Retinal pigment epithelial cell (primary cell): ENCODE data around the gene TCAIM.
A peak's percentile ranks its signal among the peaks of the same experiment; 100 is the strongest.
"Not testable (repeated sequence)": the region's sequence is repeated elsewhere in the genome, so short reads cannot be mapped to it uniquely, and the experiment has no call there.

ENCODE experiments used
- DNase-seq: peaks from one replicate; pipeline ENCODE4 v3.0.0-alpha.2; 2010; ENCODE audit warnings: low read depth
- H3K4me3 ChIP-seq: 2 replicates; pipeline ENCODE4 v1.5.1; 2011; ENCODE audit warnings: mild to moderate bottlenecking, low read length, control low read depth, moderate library complexity
- TF ChIP-seq, protein P1 (sequence below): conservative IDR thresholded peaks from 2 replicates; pipeline ENCODE4 v1.5.1; 2011; ENCODE audit warnings: low read depth, low read length, control low read depth, inconsistent platforms

Gene TCAIM

GRCh38 chr3:44414517-44415090 is 76.0 kb downstream of the TCAIM start:
- no peak overlapping the region for H3K4me3 ChIP-seq
- TF ChIP-seq, protein P1, sequence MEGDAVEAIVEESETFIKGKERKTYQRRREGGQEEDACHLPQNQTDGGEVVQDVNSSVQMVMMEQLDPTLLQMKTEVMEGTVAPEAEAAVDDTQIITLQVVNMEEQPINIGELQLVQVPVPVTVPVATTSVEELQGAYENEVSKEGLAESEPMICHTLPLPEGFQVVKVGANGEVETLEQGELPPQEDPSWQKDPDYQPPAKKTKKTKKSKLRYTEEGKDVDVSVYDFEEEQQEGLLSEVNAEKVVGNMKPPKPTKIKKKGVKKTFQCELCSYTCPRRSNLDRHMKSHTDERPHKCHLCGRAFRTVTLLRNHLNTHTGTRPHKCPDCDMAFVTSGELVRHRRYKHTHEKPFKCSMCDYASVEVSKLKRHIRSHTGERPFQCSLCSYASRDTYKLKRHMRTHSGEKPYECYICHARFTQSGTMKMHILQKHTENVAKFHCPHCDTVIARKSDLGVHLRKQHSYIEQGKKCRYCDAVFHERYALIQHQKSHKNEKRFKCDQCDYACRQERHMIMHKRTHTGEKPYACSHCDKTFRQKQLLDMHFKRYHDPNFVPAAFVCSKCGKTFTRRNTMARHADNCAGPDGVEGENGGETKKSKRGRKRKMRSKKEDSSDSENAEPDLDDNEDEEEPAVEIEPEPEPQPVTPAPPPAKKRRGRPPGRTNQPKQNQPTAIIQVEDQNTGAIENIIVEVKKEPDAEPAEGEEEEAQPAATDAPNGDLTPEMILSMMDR, result no peak
- DNase-seq, result no peak

GRCh38 chr3:44415421-44415820 is 76.9 kb downstream of the TCAIM start:
- TF ChIP-seq, protein P1, result no peak

DNA sequence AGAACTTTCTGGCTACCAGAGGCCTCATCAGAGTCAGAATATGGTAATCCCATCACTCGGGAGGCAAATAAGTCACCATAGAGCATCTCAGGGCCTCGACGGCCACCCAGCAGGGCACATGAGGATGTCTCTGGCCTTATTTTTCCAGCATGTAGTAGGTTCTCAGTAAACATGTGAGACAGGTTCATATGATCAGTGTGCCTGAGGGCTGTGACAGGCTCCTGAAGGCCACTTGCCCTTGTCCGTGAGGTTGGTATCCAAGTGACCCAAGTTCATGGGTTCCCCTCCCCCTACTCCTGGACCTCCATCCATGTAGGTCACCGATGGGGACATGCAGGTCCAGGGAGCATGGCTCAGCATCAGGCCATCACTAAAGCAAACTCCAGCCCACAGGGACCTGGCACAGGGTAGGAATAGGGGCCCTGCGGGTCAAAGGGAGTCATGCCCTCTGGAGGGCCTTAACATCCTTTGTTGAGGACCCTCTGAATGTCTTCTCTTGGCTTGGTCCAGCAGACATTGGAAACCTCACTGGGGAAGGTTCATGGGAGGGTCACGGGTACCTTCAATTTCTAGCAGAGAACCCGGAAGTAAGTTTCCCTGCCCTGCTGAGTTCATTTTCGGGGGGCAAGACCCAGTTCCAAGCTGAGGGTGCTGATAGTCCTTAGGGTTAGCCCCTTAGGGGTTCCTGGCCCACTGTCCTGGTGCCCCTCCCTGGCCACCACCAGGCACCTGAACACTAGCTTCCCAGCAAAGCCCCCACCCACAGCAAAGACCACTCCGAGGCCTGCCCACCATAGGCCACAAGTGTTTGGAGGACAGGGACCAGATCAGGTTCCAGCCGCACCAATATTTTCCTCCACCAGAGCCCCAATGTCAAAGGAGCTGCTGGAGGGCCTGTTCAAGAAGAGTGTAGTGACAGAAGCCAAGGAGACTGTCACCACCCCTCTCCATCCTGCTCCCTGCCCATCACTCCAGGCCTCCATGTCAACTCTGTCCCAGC is 77.8 kb downstream of the TCAIM start:
- H3K4me3 ChIP-seq, result no peak overlapping the region
- TF ChIP-seq, protein P1, result no peak
- DNase-seq, result no peak

More at GRCh38 chr3:44415421-44415820, 76.9 kb downstream of the TCAIM start:
- DNase-seq, result no peak
- no peak overlapping the region for H3K4me3 ChIP-seq

DNA sequence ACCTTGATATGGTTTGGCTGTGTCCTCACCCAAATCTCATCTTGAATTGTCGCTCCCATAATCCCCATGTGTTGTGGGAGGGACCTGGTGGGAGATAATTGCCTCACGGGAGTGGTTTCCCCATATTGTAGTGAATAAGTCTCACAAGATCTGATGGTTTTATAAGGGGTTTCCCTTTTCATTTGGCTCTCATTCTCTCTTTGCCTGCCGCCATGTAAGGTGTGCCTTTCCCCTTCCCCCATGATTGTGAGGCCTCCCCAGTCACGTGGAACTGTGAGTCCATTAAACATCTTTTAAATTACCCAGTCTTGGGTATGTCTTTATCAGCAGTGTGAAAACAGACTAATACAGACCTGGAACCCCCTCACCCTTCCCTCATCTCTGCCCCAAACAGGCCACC is 79.6 kb downstream of the TCAIM start:
- H3K4me3 ChIP-seq, DNase-seq: not testable (repeated sequence)

- H3K4me3 ChIP-seq, result no peak overlapping the region
- TF ChIP-seq, protein P1, result peak; percentile 53
- no peak for DNase-seq
Observed at GRCh38 chr3:44418549-44418948, 80.0 kb downstream of the TCAIM start.

DNA sequence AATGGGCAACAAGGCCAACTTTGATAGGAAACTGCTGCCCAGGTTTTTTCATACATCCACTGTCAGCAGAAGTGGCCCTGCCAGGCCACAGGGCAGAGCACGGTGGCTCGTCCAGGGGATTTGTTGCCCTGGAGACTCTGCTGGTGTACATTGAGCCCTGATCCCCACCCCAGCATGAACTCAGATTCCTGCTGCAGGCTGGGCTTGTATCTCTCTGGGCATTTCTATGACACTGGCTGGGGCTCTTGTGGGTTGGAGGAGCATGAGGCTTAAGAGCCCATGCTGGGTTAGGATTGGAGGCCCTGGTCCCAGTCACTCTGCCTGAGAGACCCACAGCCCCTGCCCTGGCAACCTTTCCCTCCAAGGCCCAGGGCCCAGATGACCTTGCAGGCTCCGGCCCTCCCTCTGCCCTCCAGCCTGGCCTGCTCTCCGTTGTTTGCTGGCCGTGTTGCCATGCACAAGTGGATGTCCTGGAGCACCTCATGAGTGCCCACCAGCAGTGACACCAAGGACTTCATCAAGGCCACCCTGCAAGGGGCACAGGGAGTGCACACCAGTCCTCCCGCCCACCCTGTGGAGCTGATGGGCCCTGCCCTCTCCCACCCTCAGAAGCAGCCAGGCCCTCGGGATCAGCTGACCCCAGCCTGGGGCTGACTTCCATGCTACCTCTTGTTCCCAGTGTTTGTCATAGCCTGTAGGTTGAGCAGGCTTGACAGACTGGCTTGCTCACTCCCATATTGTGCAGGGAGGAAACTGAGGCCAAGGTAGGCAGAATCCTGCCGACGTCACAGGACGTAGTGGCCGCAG is 80.8 kb downstream of the TCAIM start:
- H3K4me3 ChIP-seq, result no peak overlapping the region
- TF ChIP-seq, protein P1, result no peak
- no peak for DNase-seq
